ENCODE results near the gene FGF19. TPM values are rescaled to one million over a fixed set of nuclear protein-coding genes. Genes with fewer than 3 reads are reported as not detected.

Gene FGF19
- total RNA-seq, 1 experiment from 2014 or later: 7.4 TPM

DNA sequence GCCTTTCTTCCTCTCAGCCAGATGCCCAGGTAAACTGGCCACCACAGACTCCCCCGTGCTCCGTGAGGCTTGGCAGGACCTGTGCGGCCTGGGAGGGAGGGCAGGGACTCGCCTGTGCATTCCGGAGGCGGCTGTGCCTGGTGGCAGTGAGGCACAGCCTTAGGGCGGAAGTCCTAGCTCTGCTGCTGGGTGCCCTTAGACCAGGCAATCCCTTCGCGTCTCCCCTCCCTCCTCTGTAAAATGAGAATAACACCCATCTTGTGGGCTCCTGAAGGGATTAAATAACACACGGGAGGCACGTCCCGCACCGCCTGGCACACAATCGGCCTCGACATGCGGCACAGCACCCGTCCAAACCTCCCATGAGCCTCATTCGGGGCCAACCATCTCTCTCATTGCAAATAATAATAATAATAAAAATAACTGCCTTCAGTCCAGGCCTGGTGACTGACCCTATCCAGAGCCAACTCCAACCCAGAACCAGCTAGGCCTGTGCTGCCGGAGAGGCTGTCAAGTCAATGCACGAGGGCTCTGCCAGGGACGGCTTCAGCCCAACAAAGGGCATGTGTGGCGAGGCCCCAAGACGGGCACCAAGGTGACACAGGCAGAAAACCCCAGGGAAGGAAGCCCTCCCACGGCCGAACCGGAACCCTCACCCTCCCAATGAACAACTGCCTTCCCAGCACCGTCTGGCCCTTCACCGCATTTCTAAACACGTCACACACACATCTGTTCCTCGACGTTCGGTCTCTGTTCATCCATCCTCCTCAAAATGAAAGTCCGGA, 36.9 kb downstream of the FGF19 start:
- Histone ChIP-seq H3K79me1 (ENCODE audit: insufficient read depth, low read depth, low read length, poor library complexity, severe bottlenecking) (no peaks in the 10 kb centered on the region), H3K27ac (ENCODE audit: insufficient read length, low read depth, low read length) (no peak overlapping the region), H4K5ac (ENCODE audit: insufficient read length, low read depth, low read length) (no peak overlapping the region), H3K27me3 (ENCODE audit: insufficient read depth, low read length) (no peaks in the 10 kb centered on the region), H3K23me2 (ENCODE audit: insufficient read length, low read depth, low read length, poor library complexity, severe bottlenecking) (no peaks in the 10 kb centered on the region), H4K8ac (replicated peaks; ENCODE audit: insufficient read length, low read depth, low read length) (no peak overlapping the region), H3K4ac (ENCODE audit: low read depth, low read length) (no peak overlapping the region), H2AK5ac (ENCODE audit: insufficient read length, low read length) (no peak overlapping the region), H2BK5ac (ENCODE audit: insufficient read length, low read length) (no peak overlapping the region), H2AFZ (ENCODE audit: low read length) (no peak overlapping the region), H2BK120ac (ENCODE audit: low read depth, low read length, poor library complexity, severe bottlenecking) (no peak overlapping the region), H3T11ph (ENCODE audit: low read length) (no peak overlapping the region), H4K91ac (ENCODE audit: insufficient read length, low read depth, low read length) (no peak overlapping the region), H2BK15ac (ENCODE audit: low read depth, low read length) (no peak overlapping the region), H3K9ac (ENCODE audit: extremely low read depth, insufficient read length, low read length) (no peak overlapping the region), H3K18ac (ENCODE audit: insufficient read length, low read depth, low read length) (no peak overlapping the region), H3K14ac (ENCODE audit: insufficient read depth, low read length) (no peak overlapping the region), H3K23ac (ENCODE audit: insufficient read length, low read depth, low read length) (no peak overlapping the region), H2BK20ac (ENCODE audit: low read depth, low read length, poor library complexity, severe bottlenecking) (no peak overlapping the region), H2BK12ac (ENCODE audit: insufficient read length, low read depth, low read length) (no peak overlapping the region), H3K4me2 (ENCODE audit: insufficient read depth, insufficient read length, low read length) (no peak overlapping the region), H3K9me3 (ENCODE audit: control insufficient read depth, low read depth, low read length) (no peaks in the 10 kb centered on the region), H4K20me1 (ENCODE audit: control insufficient read depth, insufficient read depth, insufficient read length) (no peaks in the 10 kb centered on the region), H3K56ac (ENCODE audit: insufficient read length, low read depth, low read length) (no peak overlapping the region), H3K79me2 (ENCODE audit: insufficient read depth, low read length) (no peaks in the 10 kb centered on the region), H3K4me1 (ENCODE audit: insufficient read depth, low read length) (no peaks in the 10 kb centered on the region)
- Mint-ChIP-seq H3K36me3 (ENCODE audit: insufficient read depth in 1 of 3, low read depth in 3 of 3) (peaks cover 16 to 55% (median 46%) of the 10 kb centered on the region in 3 experiments; a peak in 6 of 7 replicates), H3K27ac (no peak overlapping the region), H3K4me1 (peaks cover 14 to 22% of the 10 kb centered on the region in 2 experiments), H3K4me3 (no peak overlapping the region), H3K9me3 (no peaks in the 10 kb centered on the region), H3K27me3 (ENCODE audit: low read depth) (no peaks in the 10 kb centered on the region)
- TF ChIP-seq, protein P1, sequence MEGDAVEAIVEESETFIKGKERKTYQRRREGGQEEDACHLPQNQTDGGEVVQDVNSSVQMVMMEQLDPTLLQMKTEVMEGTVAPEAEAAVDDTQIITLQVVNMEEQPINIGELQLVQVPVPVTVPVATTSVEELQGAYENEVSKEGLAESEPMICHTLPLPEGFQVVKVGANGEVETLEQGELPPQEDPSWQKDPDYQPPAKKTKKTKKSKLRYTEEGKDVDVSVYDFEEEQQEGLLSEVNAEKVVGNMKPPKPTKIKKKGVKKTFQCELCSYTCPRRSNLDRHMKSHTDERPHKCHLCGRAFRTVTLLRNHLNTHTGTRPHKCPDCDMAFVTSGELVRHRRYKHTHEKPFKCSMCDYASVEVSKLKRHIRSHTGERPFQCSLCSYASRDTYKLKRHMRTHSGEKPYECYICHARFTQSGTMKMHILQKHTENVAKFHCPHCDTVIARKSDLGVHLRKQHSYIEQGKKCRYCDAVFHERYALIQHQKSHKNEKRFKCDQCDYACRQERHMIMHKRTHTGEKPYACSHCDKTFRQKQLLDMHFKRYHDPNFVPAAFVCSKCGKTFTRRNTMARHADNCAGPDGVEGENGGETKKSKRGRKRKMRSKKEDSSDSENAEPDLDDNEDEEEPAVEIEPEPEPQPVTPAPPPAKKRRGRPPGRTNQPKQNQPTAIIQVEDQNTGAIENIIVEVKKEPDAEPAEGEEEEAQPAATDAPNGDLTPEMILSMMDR (conservative IDR thresholded peaks at IDR 0.05): no peak
- DNase-seq: no peak
- WGBS (ENCODE audit: extremely low coverage, insufficient read length, low lambda C conversion rate): 100% methylated on average over 4 of the region's 33 CpGs
